Ascending aorta (tissue), 2 donors: ENCODE results near the gene PLEKHN1. TPM values are rescaled to one million over a fixed set of nuclear protein-coding genes. Genes with fewer than 3 reads are reported as not detected.
"Not testable (repeated sequence)": the region's sequence is repeated elsewhere in the genome, so short reads cannot be mapped to it uniquely, and the experiment has no call there.

Experiments used
- DNase-seq, 2 donors: peaks; one replicate each; pipeline ENCODE4 v3.0.0-alpha.2; 2019; ENCODE audit warnings: low spot score in 2 of 2
- H3K27ac ChIP-seq, 2 donors: fragments of 200-600 bp; sonication (generic); one replicate each; pipeline ENCODE4 v1.5.1; 2016 to 2017; ENCODE audit warnings: mild to moderate bottlenecking in 1 of 2
- H3K27me3 ChIP-seq: fragments of 200-600 bp; sonication (generic); one replicate; pipeline ENCODE4 v1.5.1; 2017
- H3K36me3 ChIP-seq, 2 donors: fragments of 200-600 bp; sonication (generic); one replicate each; pipeline ENCODE4 v1.5.1; 2016
- H3K4me1 ChIP-seq, 2 donors: fragments of 200-600 bp; sonication (generic); one replicate each; pipeline ENCODE4 v1.5.1; 2016 to 2017; ENCODE audit warnings: mild to moderate bottlenecking in 1 of 2
- H3K4me3 ChIP-seq, 2 donors: fragments of 200-600 bp; sonication (generic); one replicate each; pipeline ENCODE4 v1.5.1; 2016 to 2017; ENCODE audit warnings: mild to moderate bottlenecking in 1 of 2
- H3K9me3 ChIP-seq, 2 donors: fragments of 200-600 bp; sonication (generic); one replicate each; pipeline ENCODE4 v1.5.1; 2016
- CTCF ChIP-seq, 3 experiments: fragments of 200-600 bp in 2 of 3; fragments of 450-650 bp in 1 of 3; sonication (generic) in 2 of 3; IDR thresholded peaks; one replicate each; pipeline ENCODE4 v1.5.1; 2016 to 2019; ENCODE audit warnings: antibody characterized with exemption in 3 of 3, mild to moderate bottlenecking in 1 of 3, moderate library complexity in 1 of 3
- intact Hi-C: fragments of 100-400 bp; cut with DNase I; formaldehyde crosslinking; loops from one replicate; pipeline ENCODE4 v1.15.1; 2023
- total RNA-seq: library from RNA; depleted of rRNA; stranded (reverse); fragments of >200 nt; gene quantifications from one replicate; pipeline ENCODE4 v1.1.0, GENCODE V29; 2016

Gene PLEKHN1
- total RNA-seq, 1 donor from 2014 or later = not detected

GRCh38 chr1:1014799-1015681, 48.8 kb downstream of the PLEKHN1 start:
- TF ChIP-seq CTCF (IDR thresholded peaks at IDR 0.05) = no peak
- H3K27me3 ChIP-seq = no peaks in the 10 kb centered on the region
- H3K27ac ChIP-seq = peak overlapping the region in 1 of 2 donors; percentile 75

GRCh38 chr1:1017397-1018320, 51.4 kb downstream of the PLEKHN1 start:
- H3K27ac ChIP-seq, H3K9me3 ChIP-seq, DNase-seq, intact Hi-C loops, H3K4me3 ChIP-seq, H3K36me3 ChIP-seq, H3K27me3 ChIP-seq: not testable (repeated sequence)
- peaks cover 17 to 19% of the 10 kb centered on the region in 2 donors for H3K4me1 ChIP-seq

More at GRCh38 chr1:1014799-1015681, 48.8 kb downstream of the PLEKHN1 start:
- no peaks in the 10 kb centered on the region for H3K36me3 ChIP-seq
- intact Hi-C loops = no loop called here
- peak overlapping the region in 1 of 2 donors; percentile 76 for H3K4me3 ChIP-seq
- DNase-seq = no peak
- H3K4me1 ChIP-seq = peaks cover 8 to 10% of the 10 kb centered on the region in 2 donors
- H3K9me3 ChIP-seq = no peaks in the 10 kb centered on the region

- H3K27ac ChIP-seq = not testable (repeated sequence)
Observed at GRCh38 chr1:1018321-1018685, 52.0 kb downstream of the PLEKHN1 start.

GRCh38 chr1:1019122-1019999, 53.1 kb downstream of the PLEKHN1 start:
- intact Hi-C loops = loop anchor here (1.0 kb wide), 5 partner anchors 19 to 114 kb away; partner anchors contain the start of genes C1orf159, HES4 and NOC2L
- peak in 1 of 2 donors; percentile 87 for DNase-seq

More at GRCh38 chr1:1018321-1018685, 52.0 kb downstream of the PLEKHN1 start:
- H3K4me1 ChIP-seq = peaks cover 17 to 18% of the 10 kb centered on the region in 2 donors
- intact Hi-C loops, H3K36me3 ChIP-seq, H3K9me3 ChIP-seq, DNase-seq, H3K4me3 ChIP-seq, H3K27me3 ChIP-seq: not testable (repeated sequence)

GRCh38 chr1:1020000-1020404, 53.7 kb downstream of the PLEKHN1 start, which contains the start of gene AGRN:
AGRN (plus strand) TSS chr1:1020120; CDS start chr1:1020173, 53 bp downstream.
- Histone ChIP-seq H3K4me3 (peak within 1 kb of the TSS; percentile 93 to 95), H3K36me3 (no peaks in the 10 kb centered on the region), H3K9me3 (no peaks in the 10 kb centered on the region), H3K27ac (peak within 1 kb of the TSS; percentile 87 to 93), H3K4me1 (peaks cover 9 to 10% of the 10 kb centered on the region in 2 donors), H3K27me3 (no peaks in the 10 kb centered on the region)
- no peak for DNase-seq
- intact Hi-C loops = loop anchor here (1.0 kb wide), 5 partner anchors 20 to 115 kb away; partner anchors contain the start of genes C1orf159, HES4 and NOC2L
- no peak for TF ChIP-seq CTCF (IDR thresholded peaks at IDR 0.05)

More at GRCh38 chr1:1019122-1019999, 53.1 kb downstream of the PLEKHN1 start:
- Histone ChIP-seq H3K27ac (peak overlapping the region; percentile 87 to 93), H3K4me1 (peaks cover 10% of the 10 kb centered on the region in 2 donors), H3K27me3 (no peaks in the 10 kb centered on the region), H3K36me3 (no peaks in the 10 kb centered on the region), H3K4me3 (peak overlapping the region; percentile 93 to 95), H3K9me3 (no peaks in the 10 kb centered on the region)
- TF ChIP-seq CTCF (IDR thresholded peaks at IDR 0.05) = peak; percentile 28 to 54 (median 48)
